ENCODE results near the gene PTK6.

PTK6 gene

DNA sequence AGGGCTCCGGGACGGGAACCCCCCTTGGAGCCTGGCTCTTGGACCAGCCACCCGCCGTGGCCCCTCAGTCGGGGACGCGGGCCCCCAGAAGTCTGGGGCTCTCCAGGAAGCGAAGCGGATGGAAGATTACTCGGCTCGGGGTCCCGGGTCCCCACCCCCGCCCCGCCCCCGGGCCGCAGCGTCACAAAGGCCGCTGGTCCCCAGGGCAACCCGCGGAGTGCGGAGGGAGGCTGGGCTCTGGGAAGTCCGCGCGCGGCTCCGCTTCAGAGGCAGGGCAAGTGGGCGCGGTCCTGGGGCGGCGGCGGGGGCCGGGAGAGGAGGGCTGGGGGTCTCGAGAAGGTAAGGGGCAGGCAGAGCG, 16.7 kb upstream of the PTK6 start, which contains the start of gene FNDC11:
Gene FNDC11, plus strand, starts transcription at position 227 of the 358 bp plus-strand sequence. CDS start 1,505 bp downstream, outside the sequence.
- no peaks in the 10 kb centered on the region for H3K9me3 ChIP-seq (ENCODE audit: control insufficient read depth in 1 of 2, low read length in 2 of 2)

GRCh38 chr20:63553251-63553932, 16.2 kb upstream of the PTK6 start:
- no peaks in the 10 kb centered on the region for H3K9me3 ChIP-seq (ENCODE audit: control insufficient read depth in 1 of 2, low read length in 2 of 2)
- peak overlapping the region; percentile 46 to 62 for H3K4me3 ChIP-seq (ENCODE audit: low read depth in 1 of 2, low read length in 2 of 2)
- no peak overlapping the region for H3K27ac ChIP-seq (ENCODE audit: low read length)
- no peaks in the 10 kb centered on the region for H3K36me3 ChIP-seq (ENCODE audit: control insufficient read depth in 1 of 2, insufficient read depth in 2 of 2, low read length in 2 of 2)
- peaks cover 4% of the 10 kb centered on the region for H3K27me3 ChIP-seq (ENCODE audit: low read depth, low read length)
- H3K4me1 ChIP-seq (ENCODE audit: control insufficient read depth in 1 of 2, insufficient read depth in 2 of 2, low read length in 2 of 2), result peaks cover 0 to 10% of the 10 kb centered on the region in 2 donors

More for the DNA sequence above, 16.7 kb upstream of the PTK6 start, which contains the start of gene FNDC11:
- H3K36me3 ChIP-seq (ENCODE audit: control insufficient read depth in 1 of 2, insufficient read depth in 2 of 2, low read length in 2 of 2), result peaks cover 0 to 5% of the 10 kb centered on the region in 2 donors
- peak within 1 kb of the TSS; percentile 46 to 62 for H3K4me3 ChIP-seq (ENCODE audit: low read depth in 1 of 2, low read length in 2 of 2)
- no peak within 1 kb of the TSS for H3K27ac ChIP-seq (ENCODE audit: low read length)
- H3K27me3 ChIP-seq (ENCODE audit: low read depth, low read length), result no peaks in the 10 kb centered on the region
- H3K4me1 ChIP-seq (ENCODE audit: control insufficient read depth in 1 of 2, insufficient read depth in 2 of 2, low read length in 2 of 2), result peaks cover 0 to 10% of the 10 kb centered on the region in 2 donors

DNA sequence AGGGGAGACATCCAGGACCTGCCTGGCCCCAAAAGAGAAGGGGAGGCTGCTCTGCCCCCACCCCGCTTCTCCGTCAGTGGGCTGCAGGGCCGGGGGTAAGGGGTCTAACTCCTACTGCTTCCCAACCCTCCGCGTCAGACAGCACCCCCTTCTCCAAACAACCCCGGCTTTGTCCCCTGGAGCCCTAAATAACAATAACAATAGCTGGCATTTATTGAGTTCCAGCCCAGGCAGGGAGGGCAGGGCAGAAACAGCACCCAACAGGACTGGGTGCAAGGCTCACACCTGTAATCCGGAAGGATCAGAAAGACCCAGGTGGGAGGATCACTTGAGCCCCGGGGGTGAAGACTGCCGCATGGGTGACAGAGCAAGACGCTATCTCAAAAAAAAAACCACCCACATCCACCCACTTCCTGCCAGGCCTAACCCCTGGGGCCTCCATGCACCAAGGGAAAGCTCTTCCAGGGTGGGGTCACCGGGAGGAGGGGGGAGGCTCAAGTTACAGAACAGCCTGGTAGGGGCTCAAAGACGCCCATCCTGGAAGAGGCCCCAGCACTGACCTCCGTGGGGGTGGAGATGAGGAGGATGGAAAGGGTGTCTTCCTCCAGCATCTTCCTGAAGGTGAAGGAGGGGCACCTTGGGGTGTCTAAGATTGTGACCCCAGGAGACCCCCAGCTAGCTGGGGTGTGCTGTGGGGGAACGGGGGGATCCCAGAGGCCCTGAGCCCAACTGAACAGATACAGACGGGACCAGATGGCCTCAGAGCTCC, 15.5 kb upstream of the PTK6 start:
- Histone ChIP-seq H3K27me3 (ENCODE audit: low read depth, low read length) (peaks cover 10% of the 10 kb centered on the region), H3K9me3 (ENCODE audit: control insufficient read depth in 1 of 2, low read length in 2 of 2) (no peaks in the 10 kb centered on the region), H3K36me3 (ENCODE audit: control insufficient read depth in 1 of 2, insufficient read depth in 2 of 2, low read length in 2 of 2) (no peaks in the 10 kb centered on the region), H3K4me1 (ENCODE audit: control insufficient read depth in 1 of 2, insufficient read depth in 2 of 2, low read length in 2 of 2) (peaks cover 0 to 10% of the 10 kb centered on the region in 2 donors), H3K27ac (ENCODE audit: low read length) (no peak overlapping the region), H3K4me3 (ENCODE audit: low read depth in 1 of 2, low read length in 2 of 2) (peak overlapping the region in 1 of 2 donors; percentile 62)

GRCh38 chr20:63551068-63551467, 13.9 kb upstream of the PTK6 start:
- Histone ChIP-seq H3K27ac (ENCODE audit: low read length) (no peak overlapping the region), H3K9me3 (ENCODE audit: control insufficient read depth in 1 of 2, low read length in 2 of 2) (no peaks in the 10 kb centered on the region), H3K27me3 (ENCODE audit: low read depth, low read length) (peaks cover 10% of the 10 kb centered on the region), H3K36me3 (ENCODE audit: control insufficient read depth in 1 of 2, insufficient read depth in 2 of 2, low read length in 2 of 2) (no peaks in the 10 kb centered on the region), H3K4me1 (ENCODE audit: control insufficient read depth in 1 of 2, insufficient read depth in 2 of 2, low read length in 2 of 2) (peaks cover 0 to 10% of the 10 kb centered on the region in 2 donors), H3K4me3 (ENCODE audit: low read depth in 1 of 2, low read length in 2 of 2) (no peak overlapping the region)

GRCh38 chr20:63549679-63550282, 12.6 kb upstream of the PTK6 start:
- Histone ChIP-seq H3K27me3 (ENCODE audit: low read depth, low read length) (peaks cover 14% of the 10 kb centered on the region), H3K4me1 (ENCODE audit: control insufficient read depth in 1 of 2, insufficient read depth in 2 of 2, low read length in 2 of 2) (peaks cover 0 to 10% of the 10 kb centered on the region in 2 donors), H3K27ac (ENCODE audit: low read length) (no peak overlapping the region), H3K9me3 (ENCODE audit: control insufficient read depth in 1 of 2, low read length in 2 of 2) (no peaks in the 10 kb centered on the region), H3K36me3 (ENCODE audit: control insufficient read depth in 1 of 2, insufficient read depth in 2 of 2, low read length in 2 of 2) (no peaks in the 10 kb centered on the region), H3K4me3 (ENCODE audit: low read depth in 1 of 2, low read length in 2 of 2) (no peak overlapping the region)

DNA sequence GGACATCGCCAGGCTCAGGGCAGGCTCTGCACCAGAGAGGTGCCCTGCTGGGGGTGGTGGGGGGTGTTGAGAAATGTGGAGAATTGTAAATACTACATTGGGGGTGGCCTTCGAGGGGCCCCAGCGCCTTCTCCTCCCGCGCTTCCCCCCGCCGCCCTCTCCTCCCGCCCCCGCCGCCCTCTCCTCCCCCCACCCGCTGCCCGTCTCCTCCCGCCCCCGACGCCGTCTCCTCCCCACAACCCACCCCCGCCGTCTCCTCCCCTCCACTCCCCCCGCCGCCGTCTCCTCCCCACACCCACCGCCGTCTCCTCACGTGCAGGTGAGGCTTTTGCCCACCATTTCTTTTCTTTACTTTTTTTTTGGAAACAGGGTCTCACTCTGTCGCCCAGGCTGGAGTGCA, 11.8 kb upstream of the PTK6 start:
- H3K36me3 ChIP-seq (ENCODE audit: control insufficient read depth in 1 of 2, insufficient read depth in 2 of 2, low read length in 2 of 2), result no peaks in the 10 kb centered on the region
- peaks cover 0 to 6% of the 10 kb centered on the region in 2 donors for H3K4me1 ChIP-seq (ENCODE audit: control insufficient read depth in 1 of 2, insufficient read depth in 2 of 2, low read length in 2 of 2)
- H3K4me3 ChIP-seq (ENCODE audit: low read depth in 1 of 2, low read length in 2 of 2), result no peak overlapping the region
- H3K9me3 ChIP-seq (ENCODE audit: control insufficient read depth in 1 of 2, low read length in 2 of 2), result no peaks in the 10 kb centered on the region
- H3K27me3 ChIP-seq (ENCODE audit: low read depth, low read length), result peaks cover 14% of the 10 kb centered on the region
- H3K27ac ChIP-seq (ENCODE audit: low read length), result no peak overlapping the region

DNA sequence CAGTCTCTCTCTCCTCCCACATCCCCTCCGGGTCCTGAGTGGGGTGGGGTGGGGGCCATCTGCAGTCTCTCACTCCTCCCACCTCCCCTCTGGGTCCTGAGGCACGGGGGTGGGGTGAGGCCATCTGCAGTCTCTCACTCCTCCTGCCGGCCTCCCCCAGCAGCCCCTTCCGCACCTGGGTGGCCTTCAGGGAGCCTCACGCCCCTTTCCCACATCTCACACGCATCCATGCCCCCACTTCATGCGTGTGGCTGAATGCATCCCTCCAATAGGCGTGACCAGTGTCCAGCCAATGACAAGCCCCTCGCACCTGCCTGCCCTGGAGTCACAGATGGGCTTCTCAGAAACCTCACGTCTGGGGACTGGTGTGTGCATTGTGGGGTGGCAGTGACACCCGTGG, 11.4 kb upstream of the PTK6 start:
- Histone ChIP-seq H3K4me3 (ENCODE audit: low read depth in 1 of 2, low read length in 2 of 2) (no peak overlapping the region), H3K4me1 (ENCODE audit: control insufficient read depth in 1 of 2, insufficient read depth in 2 of 2, low read length in 2 of 2) (peaks cover 0 to 1% of the 10 kb centered on the region in 2 donors), H3K9me3 (ENCODE audit: control insufficient read depth in 1 of 2, low read length in 2 of 2) (no peaks in the 10 kb centered on the region), H3K27ac (ENCODE audit: low read length) (no peak overlapping the region), H3K27me3 (ENCODE audit: low read depth, low read length) (peaks cover 14% of the 10 kb centered on the region), H3K36me3 (ENCODE audit: control insufficient read depth in 1 of 2, insufficient read depth in 2 of 2, low read length in 2 of 2) (no peaks in the 10 kb centered on the region)

GRCh38 chr20:63547725-63548480, 10.7 kb upstream of the PTK6 start, which contains the start of gene SRMS:
SRMS (minus strand) TSS chr20:63547749; CDS start chr20:63547463, 286 bp downstream.
- Histone ChIP-seq H3K4me3 (ENCODE audit: low read depth in 1 of 2, low read length in 2 of 2) (no peak within 1 kb of the TSS), H3K27ac (ENCODE audit: low read length) (no peak within 1 kb of the TSS), H3K36me3 (ENCODE audit: control insufficient read depth in 1 of 2, insufficient read depth in 2 of 2, low read length in 2 of 2) (no peaks in the 10 kb centered on the region), H3K9me3 (ENCODE audit: control insufficient read depth in 1 of 2, low read length in 2 of 2) (no peaks in the 10 kb centered on the region), H3K4me1 (ENCODE audit: control insufficient read depth in 1 of 2, insufficient read depth in 2 of 2, low read length in 2 of 2) (no peaks in the 10 kb centered on the region), H3K27me3 (ENCODE audit: low read depth, low read length) (peaks cover 14% of the 10 kb centered on the region)

GRCh38 chr20:63546956-63547724, 10.0 kb upstream of the PTK6 start:
- Histone ChIP-seq H3K27ac (ENCODE audit: low read length) (no peak overlapping the region), H3K27me3 (ENCODE audit: low read depth, low read length) (peaks cover 14% of the 10 kb centered on the region), H3K4me3 (ENCODE audit: low read depth in 1 of 2, low read length in 2 of 2) (no peak overlapping the region), H3K36me3 (ENCODE audit: control insufficient read depth in 1 of 2, insufficient read depth in 2 of 2, low read length in 2 of 2) (no peaks in the 10 kb centered on the region), H3K4me1 (ENCODE audit: control insufficient read depth in 1 of 2, insufficient read depth in 2 of 2, low read length in 2 of 2) (no peaks in the 10 kb centered on the region), H3K9me3 (ENCODE audit: control insufficient read depth in 1 of 2, low read length in 2 of 2) (no peaks in the 10 kb centered on the region)

GRCh38 chr20:63546256-63546955, 9.2 kb upstream of the PTK6 start:
- no peak overlapping the region for H3K4me3 ChIP-seq (ENCODE audit: low read depth in 1 of 2, low read length in 2 of 2)
- H3K9me3 ChIP-seq (ENCODE audit: control insufficient read depth in 1 of 2, low read length in 2 of 2), result no peaks in the 10 kb centered on the region
- H3K36me3 ChIP-seq (ENCODE audit: control insufficient read depth in 1 of 2, insufficient read depth in 2 of 2, low read length in 2 of 2), result no peaks in the 10 kb centered on the region
- H3K27ac ChIP-seq (ENCODE audit: low read length), result no peak overlapping the region
- no peaks in the 10 kb centered on the region for H3K4me1 ChIP-seq (ENCODE audit: control insufficient read depth in 1 of 2, insufficient read depth in 2 of 2, low read length in 2 of 2)
- H3K27me3 ChIP-seq (ENCODE audit: low read depth, low read length), result peaks cover 14% of the 10 kb centered on the region
